Esophagus muscularis mucosa (tissue), 3 donors: ENCODE measurements around the gene TENT4B.

Source experiments
- CTCF ChIP-seq, 3 experiments: fragments of 200-600 bp in 2 of 3; fragments of 450-650 bp in 1 of 3; sonication (generic) in 2 of 3; IDR thresholded peaks; one replicate each; pipeline ENCODE4 v1.5.1; 2017 to 2019; ENCODE audit warnings: antibody characterized with exemption in 3 of 3, mild to moderate bottlenecking in 2 of 3, moderate library complexity in 1 of 3
- POLR2A ChIP-seq: fragments of 450-650 bp; IDR thresholded peaks from one replicate; pipeline ENCODE4 v1.6.1; 2017; ENCODE audit warnings: antibody characterized with exemption, moderate library complexity, mild to moderate bottlenecking, low read depth

DNA sequence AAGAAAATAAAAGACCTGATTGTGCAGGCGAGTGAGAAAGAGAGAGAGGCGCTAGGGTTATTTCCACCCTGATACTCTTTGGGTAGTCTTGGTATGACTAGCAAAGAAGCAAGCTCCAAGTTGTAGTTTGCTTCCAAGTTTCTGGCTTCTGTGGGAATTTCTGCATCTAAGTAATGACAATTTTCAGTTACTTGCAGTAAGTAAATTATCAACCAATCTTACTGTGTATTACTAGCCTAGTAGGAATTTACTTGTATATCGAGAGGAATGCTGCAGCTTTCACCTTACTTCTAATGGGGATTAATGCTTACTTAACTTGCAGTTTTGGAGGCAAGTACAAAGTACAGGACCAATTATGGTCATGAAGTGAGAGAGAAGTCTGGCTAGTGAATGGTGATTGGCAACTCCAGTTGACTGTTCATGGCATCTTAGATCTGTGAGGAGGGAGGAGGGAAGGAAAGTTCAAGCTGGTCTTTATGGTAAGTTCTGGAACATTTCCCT, 31.9 kb downstream of the TENT4B start:
- TF ChIP-seq POLR2A (no peak), CTCF (IDR thresholded peaks at IDR 0.05) (no peak)
